PC-3 (cell line): ENCODE data around the gene PTPRN2.

ENCODE experiments used
- EZH2 ChIP-seq: fragments of 300-600 bp; sonication (generic); IDR thresholded peaks from one replicate; pipeline ENCODE4 v1.6.1; 2017; ENCODE audit warnings: antibody characterized with exemption, mild to moderate bottlenecking, low read length; ENCODE audit not compliant: unreplicated experiment
- EZH2phosphoT487 ChIP-seq: fragments of 300-600 bp; sonication (generic); IDR thresholded peaks from 2 replicates; pipeline ENCODE4 v1.6.1; 2018; ENCODE audit warnings: mild to moderate bottlenecking, antibody characterized with exemption, low read length, borderline replicate concordance
- TF ChIP-seq, protein P1 (sequence below): fragments of 300-600 bp; sonication (generic); conservative IDR thresholded peaks from 2 replicates; pipeline ENCODE4 v1.5.1; 2017; ENCODE audit warnings: antibody characterized with exemption, low read depth, mild to moderate bottlenecking, low read length

DNA sequence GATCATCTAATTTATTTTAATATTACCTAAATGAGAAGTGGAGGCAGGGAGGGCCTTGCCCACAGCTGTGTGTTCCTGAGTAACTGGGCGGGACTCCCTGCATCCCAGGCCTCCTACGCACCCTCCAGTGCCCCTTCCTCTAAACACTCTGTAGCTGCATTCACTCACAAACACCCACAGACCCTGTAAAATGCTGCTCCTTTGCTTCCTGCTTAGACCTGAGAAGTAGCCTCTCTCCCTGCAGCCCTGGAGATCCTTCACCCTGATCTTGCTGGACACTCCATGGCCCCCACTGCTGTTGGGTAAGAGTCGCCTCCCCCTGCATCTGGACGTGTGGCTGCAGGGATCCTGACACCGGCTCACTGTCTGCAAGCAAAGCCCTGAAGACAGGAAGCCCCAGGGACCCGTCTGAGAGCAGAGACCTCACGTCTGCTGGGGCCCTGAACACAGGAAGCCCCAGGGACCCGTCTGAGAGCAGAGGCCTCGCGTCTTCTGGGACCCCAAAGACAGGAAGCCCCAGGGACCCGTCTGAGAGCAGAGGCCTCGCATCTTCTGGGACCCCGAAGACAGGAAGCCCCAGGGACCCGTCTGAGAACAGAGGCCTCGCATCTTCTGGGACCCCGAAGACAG, 661.0 kb downstream of the PTPRN2 start:
- TF ChIP-seq, protein P1, sequence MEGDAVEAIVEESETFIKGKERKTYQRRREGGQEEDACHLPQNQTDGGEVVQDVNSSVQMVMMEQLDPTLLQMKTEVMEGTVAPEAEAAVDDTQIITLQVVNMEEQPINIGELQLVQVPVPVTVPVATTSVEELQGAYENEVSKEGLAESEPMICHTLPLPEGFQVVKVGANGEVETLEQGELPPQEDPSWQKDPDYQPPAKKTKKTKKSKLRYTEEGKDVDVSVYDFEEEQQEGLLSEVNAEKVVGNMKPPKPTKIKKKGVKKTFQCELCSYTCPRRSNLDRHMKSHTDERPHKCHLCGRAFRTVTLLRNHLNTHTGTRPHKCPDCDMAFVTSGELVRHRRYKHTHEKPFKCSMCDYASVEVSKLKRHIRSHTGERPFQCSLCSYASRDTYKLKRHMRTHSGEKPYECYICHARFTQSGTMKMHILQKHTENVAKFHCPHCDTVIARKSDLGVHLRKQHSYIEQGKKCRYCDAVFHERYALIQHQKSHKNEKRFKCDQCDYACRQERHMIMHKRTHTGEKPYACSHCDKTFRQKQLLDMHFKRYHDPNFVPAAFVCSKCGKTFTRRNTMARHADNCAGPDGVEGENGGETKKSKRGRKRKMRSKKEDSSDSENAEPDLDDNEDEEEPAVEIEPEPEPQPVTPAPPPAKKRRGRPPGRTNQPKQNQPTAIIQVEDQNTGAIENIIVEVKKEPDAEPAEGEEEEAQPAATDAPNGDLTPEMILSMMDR: no peak
- no peak for TF ChIP-seq EZH2
- TF ChIP-seq EZH2phosphoT487: no peak
